GM18511 (cell line): ENCODE data around the gene PMIS2.

Experiments used
- ATAC-seq: cut with Tn5 transposase; IDR thresholded peaks from one replicate; pipeline ENCODE4 v1.9.1; 2021; ENCODE audit warnings: mild to moderate bottlenecking, moderate library complexity; ENCODE audit not compliant: unreplicated experiment

Gene PMIS2

DNA sequence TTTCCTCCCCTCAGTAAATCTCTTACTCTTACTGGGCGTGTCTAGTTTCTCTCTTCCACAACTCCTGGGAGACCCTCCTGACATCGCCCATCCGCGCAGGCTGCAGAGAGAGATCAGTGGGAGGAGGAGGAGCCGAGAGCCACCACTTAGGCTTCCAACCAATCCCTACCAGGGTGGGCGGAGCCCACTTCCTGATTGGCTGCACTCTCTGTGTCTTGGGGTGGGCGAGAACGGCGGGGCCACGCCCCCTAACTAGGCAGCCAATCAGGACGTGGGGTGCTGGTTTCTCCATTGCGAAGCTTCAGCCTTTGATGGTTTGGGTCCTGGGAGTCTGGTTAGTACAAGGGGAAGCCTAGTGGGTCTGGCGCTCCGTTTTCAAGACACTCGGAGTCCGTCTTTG is at the start of gene PMIS2:
Gene PMIS2 (plus strand): TSS at position 326 of the 400 bp plus-strand sequence. CDS start 87 bp downstream, outside the sequence.
- no peak for ATAC-seq

- ATAC-seq, result no peak
Observed at GRCh38 chr19:35539314-35539713, 46.7 kb upstream of the PMIS2 start.

DNA sequence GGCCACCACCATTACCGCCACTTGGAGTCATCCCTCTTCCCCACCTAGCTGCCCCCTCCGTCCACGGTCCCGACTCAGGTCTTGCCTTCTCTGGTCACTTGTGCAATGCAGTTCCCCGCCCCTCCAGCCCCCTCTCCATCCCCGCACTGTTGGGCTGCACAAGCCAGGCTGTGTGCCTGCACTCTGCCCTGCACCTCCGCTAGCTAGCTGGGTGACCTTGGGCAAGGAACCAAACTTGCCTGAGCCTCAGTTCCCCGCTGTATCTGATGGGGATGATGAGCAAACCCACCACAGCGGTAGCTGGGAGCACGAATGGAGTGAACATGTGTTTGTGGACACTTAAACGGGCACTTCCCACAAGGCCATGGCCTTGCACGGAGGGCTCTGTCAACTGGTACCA is 46.1 kb upstream of the PMIS2 start:
- no peak for ATAC-seq

DNA sequence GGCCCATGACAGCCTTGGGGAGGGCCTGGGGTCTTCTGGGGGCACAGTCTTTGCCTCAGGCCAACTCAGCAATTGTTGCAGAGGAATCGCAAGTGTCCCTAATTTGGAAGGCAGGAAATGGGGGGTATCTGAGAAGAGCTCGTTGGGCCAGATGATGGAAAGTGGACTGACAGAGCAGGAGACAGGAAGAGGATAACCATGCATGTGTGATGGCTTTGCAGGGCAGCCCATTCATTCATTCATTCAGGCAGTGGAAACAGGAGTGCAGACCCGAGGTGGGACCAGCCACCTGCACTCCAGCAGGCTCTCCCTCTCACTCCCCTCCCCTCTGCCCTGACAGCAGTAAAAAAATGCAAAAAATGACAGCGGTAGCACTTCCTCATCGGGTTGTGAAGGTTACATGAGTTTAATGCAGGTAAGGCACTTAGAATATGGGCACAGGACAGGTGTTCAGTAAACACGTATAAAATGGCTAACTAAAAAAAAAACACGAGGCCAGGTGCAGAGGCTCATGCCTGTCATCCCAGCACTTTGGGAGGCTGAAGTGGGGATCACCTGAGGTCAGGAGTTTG is 45.5 kb upstream of the PMIS2 start:
- no peak for ATAC-seq

- ATAC-seq, result no peak
Observed at GRCh38 chr19:35542209-35542608, 43.8 kb upstream of the PMIS2 start.

DNA sequence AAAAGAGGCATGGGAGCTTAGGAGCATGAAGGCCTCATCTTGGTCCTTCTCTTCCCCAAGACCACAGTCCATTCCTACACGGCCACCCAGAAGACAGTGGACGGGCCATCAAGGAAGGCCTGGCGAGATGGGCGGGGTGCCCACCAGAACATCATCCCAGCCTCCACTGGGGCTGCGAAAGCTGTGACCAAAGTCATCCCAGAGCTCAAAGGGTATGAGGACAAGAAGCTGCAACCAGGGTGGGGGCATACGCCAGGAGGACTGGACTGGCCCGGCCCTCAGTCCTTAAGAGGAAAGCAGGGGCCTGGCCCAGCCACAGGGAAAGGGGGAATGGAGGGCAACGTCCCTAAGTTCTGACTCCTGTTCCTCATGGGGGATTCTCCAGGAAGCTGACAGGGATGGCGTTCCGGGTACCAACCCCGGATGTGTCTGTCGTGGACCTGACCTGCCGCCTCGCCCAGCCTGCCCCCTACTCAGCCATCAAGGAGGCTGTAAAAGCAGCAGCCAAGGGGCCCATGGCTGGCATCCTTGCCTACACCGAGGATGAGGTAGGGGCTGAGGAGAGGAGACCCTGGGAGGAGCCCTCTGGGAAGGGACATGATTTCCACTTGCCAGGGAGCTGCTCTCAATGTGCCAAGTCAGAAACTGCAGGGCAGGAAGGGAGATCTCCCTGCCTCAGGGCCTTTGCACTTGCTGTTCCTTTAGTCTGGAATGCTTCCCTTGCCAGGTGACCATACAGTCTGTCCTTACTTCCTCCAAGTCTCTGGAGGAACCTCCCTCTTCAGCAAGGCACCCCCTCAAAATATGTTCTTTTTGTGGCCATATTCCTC is 42.5 kb upstream of the PMIS2 start:
- no peak for ATAC-seq

GRCh38 chr19:35544110-35544802 is 41.7 kb upstream of the PMIS2 start:
- ATAC-seq, result no peak

DNA sequence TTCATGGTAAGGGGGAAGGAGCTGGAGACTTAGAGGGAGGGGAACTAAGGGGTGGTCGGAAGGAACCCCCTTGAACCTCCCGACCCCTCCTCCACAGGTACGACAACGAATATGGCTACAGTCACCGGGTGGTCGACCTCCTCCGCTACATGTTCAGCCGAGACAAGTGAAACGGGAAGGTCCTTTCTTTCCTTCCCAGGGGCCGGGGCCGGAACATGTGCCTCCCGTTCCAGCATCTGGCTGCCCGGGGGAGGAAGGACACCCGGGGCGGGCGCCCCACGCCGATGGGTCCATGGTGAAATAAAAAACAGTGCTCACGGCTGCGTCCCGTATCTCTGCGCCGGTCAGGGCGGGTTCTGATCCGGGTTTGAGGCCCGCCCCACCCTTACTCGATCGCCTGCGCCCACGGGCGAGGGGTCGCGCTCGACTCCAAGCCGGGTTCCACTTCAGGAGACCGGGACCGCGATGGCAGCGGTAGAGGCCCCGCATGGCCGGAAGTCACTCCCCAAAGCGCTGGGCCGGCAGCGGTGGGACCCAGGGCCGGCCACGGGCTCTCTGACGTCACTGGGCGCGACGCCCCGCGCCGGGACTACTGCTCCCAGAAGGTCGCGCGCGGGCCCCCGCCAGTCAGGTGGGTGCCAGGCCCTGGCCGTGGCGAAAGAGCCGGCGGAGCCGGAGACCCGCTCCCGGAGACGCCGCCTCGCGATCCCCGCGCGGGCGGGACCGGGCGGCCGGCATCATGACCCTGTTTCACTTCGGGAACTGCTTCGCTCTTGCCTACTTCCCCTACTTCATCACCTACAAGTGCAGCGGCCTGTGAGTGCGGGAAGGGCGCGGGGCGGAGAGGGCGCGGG is 40.7 kb upstream of the PMIS2 start, which contains the start of gene TMEM147:
Gene TMEM147 (plus strand): TSS at position 626 of the 854 bp plus-strand sequence. CDS start 114 bp downstream, at position 740.
- peak; percentile 84 for ATAC-seq

DNA sequence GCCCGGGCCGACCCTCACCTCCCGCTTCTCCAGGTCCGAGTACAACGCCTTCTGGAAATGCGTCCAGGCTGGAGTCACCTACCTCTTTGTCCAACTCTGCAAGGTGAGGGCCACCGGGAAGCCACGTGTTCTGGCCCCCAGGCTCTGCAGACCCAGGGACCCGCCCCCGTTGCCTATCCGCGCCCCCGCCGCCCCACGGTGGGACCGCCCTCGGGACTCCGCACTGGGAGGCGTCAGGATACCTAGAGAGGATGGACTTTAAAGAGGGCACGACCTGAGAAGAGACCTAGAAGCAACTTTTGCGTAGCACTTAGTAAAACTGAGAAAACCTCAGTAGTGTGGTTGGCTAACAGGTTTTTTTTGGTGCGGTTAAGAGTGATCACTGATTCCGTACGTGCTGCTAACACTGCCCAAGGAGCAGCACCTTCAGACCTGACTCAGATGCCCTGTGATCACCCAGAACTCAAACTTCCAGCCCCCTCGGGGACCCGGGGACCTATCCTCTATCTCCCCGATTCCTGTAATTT is 40.1 kb upstream of the PMIS2 start:
- ATAC-seq, result peak; percentile 56

DNA sequence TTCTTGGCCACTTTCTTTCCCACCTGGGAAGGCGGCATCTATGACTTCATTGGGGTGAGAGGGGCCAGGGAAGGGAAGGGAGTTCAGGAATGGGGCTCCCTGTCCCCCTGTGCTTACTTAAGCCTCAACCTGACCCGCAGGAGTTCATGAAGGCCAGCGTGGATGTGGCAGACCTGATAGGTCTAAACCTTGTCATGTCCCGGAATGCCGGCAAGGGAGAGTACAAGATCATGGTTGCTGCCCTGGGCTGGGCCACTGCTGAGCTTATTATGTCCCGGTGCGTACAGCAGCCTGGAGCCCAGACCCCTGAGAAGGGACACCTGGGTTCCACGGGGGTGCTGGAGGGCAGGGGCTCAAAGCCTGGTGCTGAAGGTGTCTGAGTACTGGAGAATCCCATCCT is 39.4 kb upstream of the PMIS2 start:
- ATAC-seq, result no peak

- ATAC-seq, result no peak
Observed at GRCh38 chr19:35549174-35549788, 36.7 kb upstream of the PMIS2 start.

GRCh38 chr19:35549879-35550523 is 36.0 kb upstream of the PMIS2 start:
- no peak for ATAC-seq

DNA sequence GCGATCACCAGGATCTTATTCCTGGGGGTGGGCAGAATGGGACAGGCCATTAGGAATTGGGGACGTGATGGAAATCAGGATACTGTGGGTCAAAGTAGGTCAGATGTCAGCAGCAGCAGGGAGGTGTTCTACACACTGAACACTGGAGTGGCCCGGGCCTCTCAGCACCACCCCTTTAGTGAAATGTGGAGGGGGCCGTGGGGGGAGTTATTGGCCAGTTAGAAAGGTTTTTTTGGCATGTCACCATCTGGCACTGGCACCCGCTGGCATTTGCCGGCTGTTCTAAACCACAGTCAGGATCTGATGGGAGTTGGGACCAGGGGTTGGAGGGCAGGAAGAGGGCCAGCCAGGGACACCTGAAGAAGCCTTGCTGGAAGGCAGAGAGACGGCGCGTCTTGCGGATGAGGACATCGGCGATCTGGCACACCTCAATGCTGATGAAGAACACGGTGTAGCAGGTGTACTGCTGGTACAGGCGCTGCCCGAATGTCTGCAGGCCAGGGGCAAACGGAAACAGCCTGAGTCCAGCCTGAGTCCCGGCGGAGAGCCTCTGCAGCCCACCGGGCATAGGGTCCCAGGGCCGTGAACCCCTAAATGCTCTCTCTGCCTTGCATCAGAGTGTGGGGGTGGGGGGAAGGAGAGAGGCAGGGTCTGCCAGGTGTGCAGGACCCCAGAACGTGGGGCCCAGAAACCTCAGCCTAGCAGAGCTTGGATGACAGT is 34.7 kb upstream of the PMIS2 start:
- no peak for ATAC-seq

- ATAC-seq, result no peak
Observed at GRCh38 chr19:35552534-35553384, 33.2 kb upstream of the PMIS2 start.

DNA sequence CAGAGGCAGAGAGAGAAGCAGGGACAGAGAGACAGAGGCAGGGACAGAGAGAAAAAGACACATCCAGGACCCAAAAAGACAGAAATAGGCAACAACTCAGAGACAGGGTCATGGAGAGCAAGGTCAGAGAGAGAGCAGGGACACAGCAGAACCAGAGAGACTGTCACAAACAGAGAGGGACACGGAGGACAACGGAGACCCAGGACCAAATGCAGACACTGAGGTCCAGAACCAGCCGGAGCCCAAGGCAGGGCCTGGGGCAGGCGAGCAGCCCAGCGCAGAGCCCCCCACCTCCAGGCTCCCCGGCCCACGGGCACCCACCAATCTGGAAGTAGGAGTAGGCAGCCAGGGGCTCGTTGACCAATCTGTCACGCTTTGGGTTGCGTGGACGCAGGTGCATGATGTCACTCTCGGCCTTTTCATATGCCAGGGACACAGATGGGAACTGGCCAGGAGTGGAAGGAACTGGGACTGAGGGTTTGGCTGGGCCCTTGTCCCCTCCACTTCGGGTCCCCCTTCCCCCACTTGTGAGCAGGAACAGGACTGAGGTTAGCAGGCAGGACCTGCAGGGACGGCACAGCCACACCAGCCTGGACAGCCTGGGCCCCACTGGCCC is 32.5 kb upstream of the PMIS2 start:
- ATAC-seq, result no peak

GRCh38 chr19:35554076-35554475 is 31.9 kb upstream of the PMIS2 start:
- ATAC-seq, result no peak

DNA sequence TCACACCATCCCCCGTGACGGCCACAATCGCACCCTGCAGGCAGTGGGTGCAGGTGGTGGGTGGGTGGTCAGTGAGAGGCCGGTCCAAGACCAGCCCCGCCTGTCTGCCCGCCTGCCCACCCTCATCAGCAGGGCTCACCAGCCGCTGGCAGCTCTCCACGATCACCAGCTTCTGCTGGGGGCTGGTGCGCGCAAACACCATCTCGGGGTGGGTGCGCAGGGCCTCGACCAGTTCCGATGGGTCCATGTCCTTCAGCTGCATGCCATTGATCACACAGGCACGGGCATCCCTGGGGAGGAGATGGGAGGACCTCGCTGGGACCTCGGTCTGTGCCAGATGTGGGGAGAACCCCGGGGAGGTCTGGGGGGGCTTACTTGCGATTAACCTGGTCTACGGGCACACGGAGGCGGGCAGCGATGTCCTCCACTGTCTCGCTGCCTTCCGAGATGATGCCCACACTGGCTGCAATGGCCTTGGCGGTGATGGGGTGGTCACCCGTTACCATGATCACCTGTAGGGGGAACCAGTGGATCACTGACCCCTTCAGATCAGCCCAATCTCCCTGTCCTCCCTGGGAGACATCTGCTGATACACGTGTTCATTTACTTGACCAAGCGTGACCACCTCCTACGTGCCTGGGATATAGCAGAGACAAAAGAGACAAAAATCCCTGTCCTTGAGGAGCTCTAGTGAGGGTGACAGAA is 30.5 kb upstream of the PMIS2 start:
- ATAC-seq, result no peak
